SK-N-MC (cell line): Measurements from ENCODE around the gene KIDINS220.

ENCODE experiments used
- EZH2 ChIP-seq: fragments of 200-600 bp; sonication (generic); IDR thresholded peaks from one replicate; pipeline ENCODE4 v1.6.1; 2017; ENCODE audit warnings: antibody characterized with exemption
- FOXP2 ChIP-seq: optimal IDR thresholded peaks from 2 replicates; pipeline ENCODE3; 2011; ENCODE audit warnings: mild to moderate bottlenecking, moderate library complexity; ENCODE audit not compliant: insufficient read depth; ENCODE audit errors: extremely low read length, control extremely low read depth
- POLR2AphosphoS5 ChIP-seq: IDR thresholded peaks from 2 replicates; pipeline ENCODE4 v1.6.1; 2012; ENCODE audit warnings: mild to moderate bottlenecking, low read depth, low read length, borderline replicate concordance

DNA sequence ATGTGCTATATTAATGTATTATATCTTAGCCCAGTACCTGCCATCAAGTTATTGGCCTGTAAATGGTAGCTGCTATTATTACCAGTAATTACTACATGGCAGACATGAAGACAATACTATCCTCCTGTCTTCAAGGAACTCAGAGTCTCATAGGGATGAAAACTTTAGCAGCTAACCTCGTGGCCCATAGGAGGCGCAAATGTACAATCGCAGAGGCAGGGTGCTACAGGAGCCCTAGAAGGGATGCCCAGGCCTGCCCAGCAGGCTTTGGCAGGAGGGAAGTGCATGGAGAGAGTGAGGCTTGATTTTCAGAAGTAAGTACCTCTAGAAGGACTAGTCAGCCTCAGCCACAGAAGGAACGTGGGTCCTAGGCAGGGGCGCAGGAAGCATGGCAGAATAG, 44.7 kb upstream of the KIDINS220 start:
- TF ChIP-seq EZH2 (no peak), POLR2AphosphoS5 (no peak), FOXP2 (no peak)
